Ovary (tissue), 1 donor: Measurements from ENCODE around the gene NUAK1.

Experiments
- EP300 ChIP-seq: sonication (generic); formaldehyde crosslinking; IDR thresholded peaks from one replicate; pipeline ENCODE4 v1.6.1; 2017; ENCODE audit warnings: antibody characterized with exemption
- POLR2A ChIP-seq: fragments of 450-650 bp; IDR thresholded peaks from one replicate; pipeline ENCODE4 v1.6.1; 2017; ENCODE audit warnings: antibody characterized with exemption, mild to moderate bottlenecking, moderate library complexity

GRCh38 chr12:106027286-106027685 lies 111.5 kb downstream of the NUAK1 start:
- no peak for TF ChIP-seq POLR2A
- TF ChIP-seq EP300, result no peak
